NCI-H1436 treated with DMSO at 0.1 percent for 48 hours (cell line): ENCODE data around the gene DNM2.
"Not testable (repeated sequence)": the region's sequence is repeated elsewhere in the genome, so short reads cannot be mapped to it uniquely, and the experiment has no call there.

Experiments
- DNase-seq: peaks from one replicate; lab custom pipeline; 2025; lab: John Stamatoyannopoulos, UW

DNM2 gene

DNA sequence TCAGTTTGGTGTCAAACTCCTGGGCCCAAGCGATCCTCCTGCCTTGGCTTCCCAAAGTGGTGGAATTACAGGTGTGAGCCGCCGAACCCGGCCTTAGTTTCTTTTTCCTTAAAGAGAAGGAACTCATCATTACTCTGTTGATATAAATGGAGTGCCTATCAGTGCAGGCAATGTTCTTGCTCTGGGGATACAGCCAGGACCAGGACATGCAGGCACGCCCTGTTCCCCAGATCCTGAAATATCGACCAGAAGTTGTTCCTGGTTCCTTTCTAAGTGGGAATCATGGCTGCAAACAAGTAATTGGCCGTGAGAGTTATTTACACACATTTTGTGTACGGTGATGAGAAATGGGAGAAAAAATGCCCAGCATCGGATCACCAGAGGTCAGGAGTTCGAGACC is 8.4 kb downstream of the DNM2 start:
- DNase-seq: no peak

DNA sequence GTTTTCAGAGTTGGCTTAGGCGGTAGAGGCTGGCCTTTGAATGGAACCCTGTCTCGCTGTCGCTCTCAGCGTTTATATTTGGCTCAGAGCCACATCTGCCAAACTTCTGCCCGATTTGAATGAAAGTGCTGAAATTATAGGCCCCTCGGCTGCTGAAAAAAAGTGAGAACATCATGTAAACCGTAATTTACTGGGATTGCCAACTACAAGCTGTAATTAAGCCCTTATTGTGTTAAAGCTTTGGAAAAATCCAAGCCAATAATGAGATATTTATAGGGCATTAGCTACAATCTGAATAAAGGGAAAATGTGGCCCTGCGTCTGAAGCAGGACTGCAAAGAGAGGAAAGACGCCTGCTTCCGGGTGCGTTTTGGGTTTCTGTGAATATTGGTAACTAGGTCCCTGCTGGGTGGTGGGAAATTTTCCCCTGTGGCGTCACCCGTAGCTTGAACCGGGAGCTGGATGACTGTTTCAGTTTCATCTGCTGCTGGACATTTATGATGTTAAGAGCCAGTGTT is 9.9 kb downstream of the DNM2 start:
- no peak for DNase-seq

DNA sequence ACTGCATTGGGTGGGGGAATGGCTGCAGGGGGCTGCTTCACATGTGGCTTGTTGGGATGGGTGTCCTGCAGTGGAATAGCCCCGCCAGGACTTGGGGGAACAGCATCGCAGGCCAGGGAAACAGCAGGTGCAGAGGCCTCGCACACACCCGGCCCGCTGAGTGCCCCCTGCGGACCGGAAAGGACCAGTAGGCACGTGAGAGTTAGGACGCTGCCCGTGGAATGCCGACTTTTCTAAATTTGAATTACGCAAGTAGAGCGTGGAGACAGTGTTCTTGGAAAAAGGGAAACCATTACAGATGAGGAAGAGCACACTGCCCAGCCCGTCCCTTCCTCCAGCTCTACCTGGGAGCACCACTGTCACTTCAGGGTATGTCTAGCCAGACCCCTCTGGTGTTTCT is 11.5 kb downstream of the DNM2 start:
- DNase-seq: no peak

DNA sequence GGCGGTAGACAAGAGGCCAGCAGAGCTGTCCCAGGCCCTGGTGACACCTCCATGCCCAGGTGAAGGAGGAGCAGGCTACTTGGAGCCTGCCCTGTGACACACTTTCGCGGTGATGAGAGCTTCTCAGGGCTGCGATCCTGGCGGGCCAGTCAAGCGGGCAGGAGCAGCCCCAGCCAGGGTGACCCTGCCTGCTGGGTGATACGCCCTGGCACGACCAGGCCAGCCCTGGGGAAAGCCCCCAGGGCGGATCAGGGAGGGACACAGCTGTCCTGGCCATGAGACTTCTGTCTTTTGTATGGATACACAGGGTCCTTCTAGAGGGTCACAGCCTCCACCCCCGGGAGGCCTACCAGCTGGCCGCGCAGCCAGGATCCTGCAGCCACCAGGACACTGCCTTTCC is 13.1 kb downstream of the DNM2 start:
- no peak for DNase-seq

DNA sequence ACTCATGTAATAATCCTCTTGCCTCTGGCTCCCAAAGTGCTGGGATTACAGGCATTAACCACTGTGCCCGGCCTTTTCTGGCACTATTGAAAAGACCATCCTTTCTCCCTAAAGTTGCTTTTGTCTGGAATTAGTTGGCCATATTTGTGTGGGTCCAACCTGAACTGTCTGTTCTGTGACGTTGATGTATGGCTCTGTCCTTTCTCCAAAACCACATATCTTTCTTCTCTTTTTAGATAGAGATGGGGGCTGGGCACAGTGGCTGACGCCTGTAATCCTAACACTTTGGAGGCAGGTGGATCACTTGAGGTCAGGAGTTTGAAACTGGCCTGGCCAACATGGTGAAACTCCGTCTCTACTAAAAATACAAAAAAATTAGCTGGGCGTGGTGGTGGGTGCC is 17.9 kb downstream of the DNM2 start:
- no peak for DNase-seq

- DNase-seq: no peak
Measured at GRCh38 chr19:10736189-10736588, 18.3 kb downstream of the DNM2 start.

DNA sequence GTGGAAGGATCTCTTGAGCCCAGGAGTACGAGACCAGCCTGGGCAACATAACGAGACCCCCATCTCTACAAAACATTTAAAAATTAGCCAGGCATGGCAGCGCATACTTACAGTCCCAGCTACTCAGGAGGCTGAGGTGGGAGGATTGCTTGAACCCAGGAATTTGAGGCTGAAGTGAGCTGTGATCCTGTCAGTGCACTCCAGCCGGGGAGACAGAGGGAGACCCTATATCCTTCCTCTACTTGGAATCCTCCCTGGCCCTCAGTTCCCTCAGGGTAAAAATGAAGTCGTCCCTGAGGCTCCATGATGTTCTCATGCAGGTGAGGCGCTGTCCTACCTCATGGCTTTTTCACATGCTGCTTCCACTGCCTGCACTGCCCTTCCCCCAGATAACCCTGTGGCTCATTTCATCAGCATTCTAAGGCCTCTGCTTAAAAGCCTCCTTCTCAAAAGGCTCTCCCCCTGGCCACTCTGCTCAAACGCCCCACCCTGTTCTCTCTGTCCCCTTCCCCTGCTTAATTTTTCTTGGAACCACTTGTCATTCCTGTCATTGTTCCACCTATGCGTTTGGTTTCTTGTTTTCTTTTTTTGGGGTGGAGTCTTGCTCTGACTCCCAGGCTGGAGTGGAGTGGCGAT is 19.2 kb downstream of the DNM2 start:
- DNase-seq: no peak

- no peak for DNase-seq
Measured at GRCh38 chr19:10737722-10738121, 19.8 kb downstream of the DNM2 start.

DNA sequence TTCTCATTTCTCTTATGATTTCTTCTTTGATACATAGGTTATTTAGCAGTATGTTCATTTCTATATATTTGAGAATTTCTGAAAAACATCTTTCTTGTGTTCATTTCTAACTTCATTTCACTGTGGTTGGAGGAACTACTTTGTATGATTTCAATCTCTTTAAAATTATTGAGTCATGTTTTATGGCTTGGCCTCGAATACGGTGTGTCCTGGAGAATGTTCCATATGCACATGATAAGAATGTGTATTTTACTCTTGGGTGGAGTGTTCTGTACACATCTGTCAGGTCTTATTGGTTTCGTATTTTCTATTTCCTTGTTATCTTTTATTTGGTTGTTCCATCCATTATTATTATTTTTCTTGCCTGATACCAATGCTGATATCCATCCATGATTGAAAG is 22.9 kb downstream of the DNM2 start:
- no peak for DNase-seq

GRCh38 chr19:10742476-10742875 is 24.6 kb downstream of the DNM2 start:
- DNase-seq: no peak

DNA sequence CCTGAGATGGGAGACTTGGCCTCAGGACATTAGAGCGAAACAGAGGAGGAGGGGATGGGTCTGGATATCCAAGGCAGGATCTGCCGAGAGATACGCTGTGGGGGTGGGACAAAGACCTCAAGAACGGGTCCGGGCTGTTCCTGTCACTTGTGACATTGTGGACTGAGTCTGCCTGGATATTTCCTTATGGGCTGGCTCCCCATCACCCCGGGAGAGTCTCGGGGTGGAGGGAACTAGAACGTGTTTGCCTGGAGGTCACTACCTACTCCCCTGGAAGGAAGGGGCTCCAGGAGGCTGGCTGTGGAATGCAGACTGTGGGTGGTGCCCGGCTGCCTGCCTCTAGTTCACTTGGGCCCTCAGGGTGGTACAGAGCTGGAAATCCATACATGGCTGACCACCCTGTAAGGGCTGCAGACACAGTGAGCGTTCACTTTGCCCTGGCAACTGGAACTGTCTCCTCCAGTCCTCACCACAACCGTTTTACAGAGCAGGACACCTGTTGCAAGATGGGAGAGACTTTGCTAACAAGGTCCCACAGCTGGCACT is 26.4 kb downstream of the DNM2 start:
- no peak for DNase-seq

GRCh38 chr19:10744801-10745293 is 27.0 kb downstream of the DNM2 start:
- no peak for DNase-seq

DNA sequence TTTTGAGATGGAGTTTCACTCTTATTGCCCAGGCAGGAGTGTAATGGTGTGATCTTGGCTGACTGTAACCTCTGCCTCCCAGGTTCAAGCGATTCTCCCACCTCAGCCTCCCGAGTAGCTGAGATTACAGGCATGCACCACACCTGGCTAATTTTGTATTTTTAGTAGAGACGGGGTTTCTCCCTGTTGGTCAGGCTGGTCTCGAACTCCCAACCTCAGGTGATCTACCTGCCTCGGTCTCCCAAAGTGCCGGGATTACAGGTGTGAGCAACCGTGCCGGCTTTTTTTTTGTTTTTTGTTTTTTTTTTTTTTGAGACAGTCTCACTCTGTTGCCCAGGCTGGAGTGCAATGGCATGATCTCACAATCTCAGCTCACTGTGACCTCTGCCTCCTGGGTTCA is 28.6 kb downstream of the DNM2 start:
- DNase-seq: not testable (repeated sequence)

DNA sequence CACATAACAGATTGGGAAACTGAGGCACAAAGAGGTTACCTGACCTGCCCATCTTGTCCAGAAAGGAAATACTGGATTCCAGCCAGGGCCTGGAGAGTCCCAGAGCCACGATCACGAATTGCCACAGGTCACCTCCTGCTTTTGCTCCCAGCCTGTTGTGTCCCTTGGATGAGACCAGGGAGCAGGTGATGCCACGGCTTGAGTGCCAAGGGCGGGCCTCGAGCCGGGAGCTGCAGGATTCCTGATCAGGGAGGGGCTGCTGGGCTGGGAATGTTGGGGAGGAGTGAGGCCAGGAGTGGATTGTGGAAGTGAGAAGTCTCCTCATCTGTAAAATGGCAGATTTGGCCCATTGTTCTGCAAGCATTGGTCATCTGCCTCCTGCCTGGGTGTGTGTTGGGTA is 29.4 kb downstream of the DNM2 start:
- no peak for DNase-seq

- no peak for DNase-seq
Measured at GRCh38 chr19:10747674-10748073, 29.8 kb downstream of the DNM2 start.

DNA sequence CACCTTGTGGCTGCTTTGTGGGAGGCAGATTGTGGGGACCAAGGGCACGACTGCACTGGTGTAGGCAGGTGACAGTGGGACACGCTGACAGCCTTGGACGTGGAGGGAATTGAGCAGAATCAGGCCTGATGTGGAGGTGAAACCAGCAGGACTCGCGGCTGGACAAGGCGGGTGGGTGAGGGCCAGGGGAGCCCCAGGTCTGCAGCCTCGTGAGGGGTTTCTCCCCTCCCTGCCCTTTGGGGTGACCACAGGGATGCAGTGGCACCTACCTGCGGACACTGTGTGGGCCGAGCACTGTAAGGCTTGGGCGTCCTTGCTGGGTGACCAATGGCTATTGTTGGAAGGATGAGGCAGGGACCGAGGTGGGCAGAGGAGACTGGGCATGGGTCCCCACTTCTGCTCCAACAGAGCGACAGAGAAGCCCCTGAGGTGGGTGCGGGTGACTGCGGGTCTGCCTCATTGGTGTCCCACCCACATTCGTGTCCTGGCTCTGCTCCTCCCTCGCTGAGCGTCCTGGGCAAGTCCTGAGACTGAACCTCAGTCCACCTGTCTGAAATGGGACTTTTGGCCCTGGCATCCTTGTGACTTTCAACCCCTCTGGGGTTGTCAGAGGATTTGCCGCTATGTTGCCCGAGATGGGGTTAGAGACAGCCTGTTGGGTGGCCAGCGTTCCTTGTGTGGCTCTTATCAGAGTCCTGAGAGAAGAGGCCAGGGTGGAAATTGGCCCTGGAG is 30.5 kb downstream of the DNM2 start:
- DNase-seq: no peak

DNA sequence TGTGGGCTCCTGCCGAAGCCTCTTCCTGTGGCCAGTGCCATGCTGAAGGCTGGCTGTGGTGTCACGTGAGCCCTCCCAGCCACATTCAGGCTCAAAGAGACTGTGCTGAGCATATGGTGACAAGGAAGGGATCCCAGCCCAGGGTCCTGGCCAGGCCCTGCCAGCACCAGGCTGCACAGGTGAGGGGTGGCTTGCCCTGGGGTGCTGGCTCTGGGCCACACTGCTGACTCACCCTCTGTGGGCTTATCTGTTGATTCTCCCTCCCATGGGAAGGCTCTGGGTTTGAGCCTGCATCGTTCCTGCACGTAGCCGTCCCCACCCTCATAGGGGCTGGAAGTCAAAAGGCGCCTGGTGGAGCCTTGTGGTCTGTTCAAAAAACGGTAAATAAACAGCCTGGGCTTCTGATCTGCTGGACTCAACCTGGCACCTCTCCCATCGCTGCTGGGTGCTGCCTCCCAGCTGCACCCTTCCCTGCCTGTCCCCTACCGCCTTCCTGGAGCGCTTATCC is 31.1 kb downstream of the DNM2 start:
- DNase-seq: peak; percentile 18

GRCh38 chr19:10749435-10750384 is 31.8 kb downstream of the DNM2 start:
- DNase-seq: no peak

GRCh38 chr19:10751109-10751953 is 33.5 kb downstream of the DNM2 start:
- no peak for DNase-seq

- no peak for DNase-seq
Measured at GRCh38 chr19:10752237-10752912, 34.5 kb downstream of the DNM2 start.
